NB4 (cell line): Measurements from ENCODE around the gene ZNF735.
"Not testable (repeated sequence)": the region's sequence is repeated elsewhere in the genome, so short reads cannot be mapped to it uniquely, and the experiment has no call there.

ENCODE experiments used
- POLR2A ChIP-seq: IDR thresholded peaks from 2 replicates; pipeline ENCODE4 v1.6.1; 2011; ENCODE audit warnings: mild to moderate bottlenecking; ENCODE audit not compliant: insufficient read length; ENCODE audit errors: extremely low read depth
- TF ChIP-seq, protein P1 (sequence below): IDR thresholded peaks from one replicate; pipeline ENCODE4 v1.5.1; 2012; ENCODE audit warnings: low read depth, low read length

DNA sequence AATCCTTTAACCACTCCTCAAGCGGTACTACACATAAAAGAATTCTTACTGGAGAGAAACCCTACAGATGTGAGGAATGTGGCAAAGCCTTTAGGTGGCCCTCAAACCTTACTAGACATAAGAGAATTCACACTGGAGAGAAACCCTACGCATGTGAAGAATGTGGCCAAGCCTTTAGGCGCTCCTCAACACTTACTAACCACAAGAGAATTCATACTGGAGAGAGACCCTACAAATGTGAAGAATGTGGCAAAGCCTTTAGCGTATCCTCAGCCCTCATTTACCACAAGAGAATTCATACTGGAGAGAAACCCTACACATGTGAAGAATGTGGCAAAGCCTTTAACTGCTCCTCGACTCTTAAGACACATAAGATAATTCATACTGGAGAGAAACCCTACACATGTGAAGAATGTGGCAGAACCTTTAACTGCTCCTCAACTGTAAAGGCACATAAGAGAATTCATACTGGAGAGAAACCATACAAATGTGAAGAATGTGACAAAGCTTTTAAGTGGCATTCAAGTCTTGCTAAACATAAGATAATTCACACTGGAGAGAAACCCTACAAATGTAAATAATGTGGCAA is 12.8 kb downstream of the ZNF735 start:
- TF ChIP-seq, protein P1, sequence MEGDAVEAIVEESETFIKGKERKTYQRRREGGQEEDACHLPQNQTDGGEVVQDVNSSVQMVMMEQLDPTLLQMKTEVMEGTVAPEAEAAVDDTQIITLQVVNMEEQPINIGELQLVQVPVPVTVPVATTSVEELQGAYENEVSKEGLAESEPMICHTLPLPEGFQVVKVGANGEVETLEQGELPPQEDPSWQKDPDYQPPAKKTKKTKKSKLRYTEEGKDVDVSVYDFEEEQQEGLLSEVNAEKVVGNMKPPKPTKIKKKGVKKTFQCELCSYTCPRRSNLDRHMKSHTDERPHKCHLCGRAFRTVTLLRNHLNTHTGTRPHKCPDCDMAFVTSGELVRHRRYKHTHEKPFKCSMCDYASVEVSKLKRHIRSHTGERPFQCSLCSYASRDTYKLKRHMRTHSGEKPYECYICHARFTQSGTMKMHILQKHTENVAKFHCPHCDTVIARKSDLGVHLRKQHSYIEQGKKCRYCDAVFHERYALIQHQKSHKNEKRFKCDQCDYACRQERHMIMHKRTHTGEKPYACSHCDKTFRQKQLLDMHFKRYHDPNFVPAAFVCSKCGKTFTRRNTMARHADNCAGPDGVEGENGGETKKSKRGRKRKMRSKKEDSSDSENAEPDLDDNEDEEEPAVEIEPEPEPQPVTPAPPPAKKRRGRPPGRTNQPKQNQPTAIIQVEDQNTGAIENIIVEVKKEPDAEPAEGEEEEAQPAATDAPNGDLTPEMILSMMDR = not testable (repeated sequence)
- TF ChIP-seq POLR2A = not testable (repeated sequence)
